ENCODE data around the gene ABCC1.

DNA sequence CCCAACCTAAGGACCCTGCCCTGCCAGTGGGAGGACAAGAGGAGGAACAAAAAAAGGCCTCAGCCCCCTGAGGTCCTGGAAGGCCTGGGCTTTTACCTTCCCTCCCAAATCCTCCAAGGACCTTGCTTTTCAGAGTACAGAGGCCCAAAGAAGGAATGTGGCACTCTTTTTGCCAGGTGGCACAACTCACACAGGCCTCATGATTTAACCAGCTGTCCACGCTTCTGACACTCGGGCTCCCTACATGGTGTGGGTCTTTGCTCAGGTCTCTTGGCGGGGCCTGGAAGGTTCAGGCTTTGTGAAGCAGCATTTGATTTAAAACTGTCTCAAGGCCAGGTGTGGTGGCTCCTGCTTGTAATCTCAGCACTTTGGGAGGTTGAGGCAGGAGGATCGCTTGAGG, 153.3 kb downstream of the ABCC1 start:
- TF ChIP-seq, protein P1, sequence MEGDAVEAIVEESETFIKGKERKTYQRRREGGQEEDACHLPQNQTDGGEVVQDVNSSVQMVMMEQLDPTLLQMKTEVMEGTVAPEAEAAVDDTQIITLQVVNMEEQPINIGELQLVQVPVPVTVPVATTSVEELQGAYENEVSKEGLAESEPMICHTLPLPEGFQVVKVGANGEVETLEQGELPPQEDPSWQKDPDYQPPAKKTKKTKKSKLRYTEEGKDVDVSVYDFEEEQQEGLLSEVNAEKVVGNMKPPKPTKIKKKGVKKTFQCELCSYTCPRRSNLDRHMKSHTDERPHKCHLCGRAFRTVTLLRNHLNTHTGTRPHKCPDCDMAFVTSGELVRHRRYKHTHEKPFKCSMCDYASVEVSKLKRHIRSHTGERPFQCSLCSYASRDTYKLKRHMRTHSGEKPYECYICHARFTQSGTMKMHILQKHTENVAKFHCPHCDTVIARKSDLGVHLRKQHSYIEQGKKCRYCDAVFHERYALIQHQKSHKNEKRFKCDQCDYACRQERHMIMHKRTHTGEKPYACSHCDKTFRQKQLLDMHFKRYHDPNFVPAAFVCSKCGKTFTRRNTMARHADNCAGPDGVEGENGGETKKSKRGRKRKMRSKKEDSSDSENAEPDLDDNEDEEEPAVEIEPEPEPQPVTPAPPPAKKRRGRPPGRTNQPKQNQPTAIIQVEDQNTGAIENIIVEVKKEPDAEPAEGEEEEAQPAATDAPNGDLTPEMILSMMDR (IDR thresholded peaks at IDR 0.05; ENCODE audit: low read depth, low read length) = no peak
- TF ChIP-seq POLR2A (IDR thresholded peaks at IDR 0.05; ENCODE audit: extremely low read depth, insufficient read length) (no peak), MYC (IDR thresholded peaks at IDR 0.05; ENCODE audit: low read depth, low read length) (no peak)
